ENCODE data around the gene SORCS3. TPM values are rescaled to one million over a fixed set of nuclear protein-coding genes. Genes with fewer than 3 reads are reported as not detected.

SORCS3 gene
- total RNA-seq, 2 donors from 2014 or later, result 0.68 TPM; not detected in 1

GRCh38 chr10:104731192-104731591 is 90.1 kb downstream of the SORCS3 start:
- H3K27ac Mint-ChIP-seq, result no peak overlapping the region
- H3K9ac ChIP-seq (ENCODE audit: extremely low read depth, low read length, poor library complexity, severe bottlenecking), result no peak overlapping the region
- peaks cover 1% of the 10 kb centered on the region for H3K9me3 ChIP-seq (ENCODE audit: control insufficient read depth, low read length)
- no peak for TF ChIP-seq CTCF (conservative IDR thresholded peaks at IDR 0.05)
- WGBS, 2 experiments (ENCODE audit: insufficient coverage in 1 of 2, insufficient read length in 1 of 2), result 85 to 89% methylated on average over 3 of the region's 3 CpGs
- peaks cover 8% of the 10 kb centered on the region for H3K9me3 Mint-ChIP-seq
- no peak overlapping the region for H3K4me3 ChIP-seq (ENCODE audit: low read length)
- no peaks in the 10 kb centered on the region for H3K27me3 Mint-ChIP-seq (ENCODE audit: insufficient read depth)
- no peak overlapping the region for H3K4me3 Mint-ChIP-seq
- H3K27me3 ChIP-seq (ENCODE audit: control insufficient read depth, insufficient read depth, low read length, poor library complexity, severe bottlenecking), result no peaks in the 10 kb centered on the region
- no peaks in the 10 kb centered on the region for H3K36me3 Mint-ChIP-seq (ENCODE audit: low read depth)
- peaks cover 3% of the 10 kb centered on the region for H3K4me1 ChIP-seq (ENCODE audit: control insufficient read depth, insufficient read depth, low read length)
- no peaks in the 10 kb centered on the region for H3K36me3 ChIP-seq (ENCODE audit: control insufficient read depth, insufficient read depth, low read length)
- H3K4me1 Mint-ChIP-seq, result peaks cover 29% of the 10 kb centered on the region
- no peak overlapping the region for H3K27ac ChIP-seq (ENCODE audit: low read depth, low read length)
- DNase-seq, result no peak

- Mint-ChIP-seq H3K36me3 (ENCODE audit: low read depth) (no peaks in the 10 kb centered on the region), H3K27ac (no peak overlapping the region), H3K27me3 (ENCODE audit: insufficient read depth) (no peaks in the 10 kb centered on the region), H3K9me3 (no peaks in the 10 kb centered on the region), H3K4me1 (peaks cover 29% of the 10 kb centered on the region), H3K4me3 (no peak overlapping the region)
- Histone ChIP-seq H3K36me3 (ENCODE audit: control insufficient read depth, insufficient read depth, low read length) (no peaks in the 10 kb centered on the region), H3K27me3 (ENCODE audit: control insufficient read depth, insufficient read depth, low read length, poor library complexity, severe bottlenecking) (no peaks in the 10 kb centered on the region), H3K9ac (ENCODE audit: extremely low read depth, low read length, poor library complexity, severe bottlenecking) (no peak overlapping the region), H3K4me3 (ENCODE audit: low read length) (no peak overlapping the region), H3K9me3 (ENCODE audit: control insufficient read depth, low read length) (no peaks in the 10 kb centered on the region), H3K4me1 (ENCODE audit: control insufficient read depth, insufficient read depth, low read length) (peaks cover 3% of the 10 kb centered on the region), H3K27ac (ENCODE audit: low read depth, low read length) (no peak overlapping the region)
- no peak for TF ChIP-seq CTCF (conservative IDR thresholded peaks at IDR 0.05)
- WGBS, 2 experiments (ENCODE audit: insufficient coverage in 1 of 2, insufficient read length in 1 of 2), result 87 to 92% methylated on average over 2 to 3 of the region's 3 CpGs
- no peak for DNase-seq
Measured at GRCh38 chr10:104732222-104732621, 91.1 kb downstream of the SORCS3 start.

- Histone ChIP-seq H3K36me3 (ENCODE audit: control insufficient read depth, insufficient read depth, low read length) (no peaks in the 10 kb centered on the region), H3K9ac (ENCODE audit: extremely low read depth, low read length, poor library complexity, severe bottlenecking) (no peak overlapping the region), H3K4me1 (ENCODE audit: control insufficient read depth, insufficient read depth, low read length) (peaks cover 3% of the 10 kb centered on the region), H3K4me3 (ENCODE audit: low read length) (no peak overlapping the region), H3K9me3 (ENCODE audit: control insufficient read depth, low read length) (no peaks in the 10 kb centered on the region), H3K27me3 (ENCODE audit: control insufficient read depth, insufficient read depth, low read length, poor library complexity, severe bottlenecking) (no peaks in the 10 kb centered on the region), H3K27ac (ENCODE audit: low read depth, low read length) (no peak overlapping the region)
- peaks cover 29% of the 10 kb centered on the region for H3K4me1 Mint-ChIP-seq
- H3K9me3 Mint-ChIP-seq, result no peaks in the 10 kb centered on the region
- DNase-seq, result no peak
- no peaks in the 10 kb centered on the region for H3K27me3 Mint-ChIP-seq (ENCODE audit: insufficient read depth)
- 43 to 85% methylated on average over 1 to 2 of the region's 2 CpGs for WGBS, 2 experiments (ENCODE audit: insufficient coverage in 1 of 2, insufficient read length in 1 of 2)
- TF ChIP-seq CTCF (conservative IDR thresholded peaks at IDR 0.05), result no peak
- H3K36me3 Mint-ChIP-seq (ENCODE audit: low read depth), result no peaks in the 10 kb centered on the region
- H3K4me3 Mint-ChIP-seq, result no peak overlapping the region
- H3K27ac Mint-ChIP-seq, result no peak overlapping the region
Measured at GRCh38 chr10:104734433-104734832, 93.3 kb downstream of the SORCS3 start.

Measured in endodermal cell (in vitro differentiated cells).